ENCODE results near the gene RPL38. TPM values are rescaled to one million over a fixed set of nuclear protein-coding genes. Genes with fewer than 3 reads are reported as not detected.

Gene RPL38
- total and polyA plus RNA-seq, 2 of the 4 experiments (the other 2 are of a cell fraction) = 111 to 527 TPM

DNA sequence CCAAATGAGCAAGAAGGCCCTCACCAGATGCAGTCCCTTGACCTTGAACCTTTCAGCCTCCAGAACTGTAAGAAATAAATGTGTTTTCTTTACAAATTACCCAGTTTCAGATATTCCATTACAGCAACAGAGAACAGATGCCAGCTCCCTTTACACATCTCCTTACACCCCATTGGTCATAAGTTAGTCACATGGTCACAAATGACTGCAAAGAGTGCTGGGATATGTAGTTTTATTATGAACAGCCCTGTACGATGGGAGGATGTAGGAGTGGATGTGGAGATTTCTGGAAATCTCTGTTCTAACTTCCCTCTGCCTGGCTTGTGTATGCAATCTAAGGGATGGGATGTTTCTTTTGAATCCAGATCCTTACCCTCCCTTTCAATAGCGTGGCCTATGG is 13.3 kb upstream of the RPL38 start:
- H2AFZ ChIP-seq (replicated peaks; ENCODE audit: low read length, poor library complexity) = no peak overlapping the region
- WGBS, 2 experiments (ENCODE audit: extremely low coverage in 2 of 2, insufficient read length in 1 of 2) = no CpG with 5 or more reads among the region's 2 CpGs
- H4K8ac ChIP-seq (ENCODE audit: low read depth in 2 of 2, low read length in 2 of 2) = no peak overlapping the region
- no peak overlapping the region for H3K4me2 ChIP-seq (ENCODE audit: low read depth, low read length)
- no peaks in the 10 kb centered on the region for H3K79me1 ChIP-seq (ENCODE audit: low read depth in 1 of 2, low read length in 2 of 2)
- no peak overlapping the region for H2BK20ac ChIP-seq (ENCODE audit: low read depth, low read length)
- H2BK120ac ChIP-seq (ENCODE audit: low read depth, low read length) = no peak overlapping the region
- H3K23ac ChIP-seq (ENCODE audit: low read depth, low read length) = no peak overlapping the region
- TF ChIP-seq POLR2A (IDR thresholded peaks at IDR 0.05; ENCODE audit: low read depth, low read length) (no peak), FOS (IDR thresholded peaks at IDR 0.05; ENCODE audit: low read depth, low read length) (no peak)
- TF ChIP-seq, protein P1, sequence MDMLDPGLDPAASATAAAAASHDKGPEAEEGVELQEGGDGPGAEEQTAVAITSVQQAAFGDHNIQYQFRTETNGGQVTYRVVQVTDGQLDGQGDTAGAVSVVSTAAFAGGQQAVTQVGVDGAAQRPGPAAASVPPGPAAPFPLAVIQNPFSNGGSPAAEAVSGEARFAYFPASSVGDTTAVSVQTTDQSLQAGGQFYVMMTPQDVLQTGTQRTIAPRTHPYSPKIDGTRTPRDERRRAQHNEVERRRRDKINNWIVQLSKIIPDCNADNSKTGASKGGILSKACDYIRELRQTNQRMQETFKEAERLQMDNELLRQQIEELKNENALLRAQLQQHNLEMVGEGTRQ (IDR thresholded peaks at IDR 0.05; ENCODE audit: low read depth, low read length) = peak; percentile 82; the same call in 1 of the 2 replicates
- peaks cover 6% of the 10 kb centered on the region; the same call in 1 of the 2 replicates for H3K27me3 ChIP-seq (ENCODE audit: control insufficient read depth, insufficient read depth, low read length)
- H3K56ac ChIP-seq (ENCODE audit: extremely low read depth, insufficient read depth, low read length) = no peak overlapping the region
- DNase-seq (peak; percentile 61), ATAC-seq (ENCODE audit: low read depth) (peak; percentile 68)
- intact Hi-C loops (cut with micrococcal nuclease) = no loop called here
- H3K9ac ChIP-seq (ENCODE audit: low read depth, low read length) = no peak overlapping the region
- no peaks in the 10 kb centered on the region for H4K20me1 ChIP-seq (ENCODE audit: insufficient read depth, low read length)
- H3K14ac ChIP-seq (replicated peaks; ENCODE audit: low read depth, low read length) = no peak overlapping the region
- H3K27ac ChIP-seq (ENCODE audit: insufficient read depth, low read length) = no peak overlapping the region
- H3K18ac ChIP-seq (ENCODE audit: low read depth, low read length) = no peak overlapping the region
- in situ Hi-C loops (cut with MboI; ENCODE audit: low sequenced_read_pairs) = loop anchor here (25.0 kb wide), 1 partner anchor 928 kb away; the partner anchor contains the start of gene CPSF4L
- H2BK15ac ChIP-seq (ENCODE audit: low read depth, low read length) = no peak overlapping the region
- H2BK5ac ChIP-seq (ENCODE audit: low read depth, low read length, poor library complexity, severe bottlenecking) = no peak overlapping the region
- H2AK9ac ChIP-seq (replicated peaks; ENCODE audit: low read depth, low read length, poor library complexity) = no peak overlapping the region
- ChIA-PET CTCF (interaction anchor here (1.2 to 1.4 kb wide), 2 partner anchors 9 to 13 kb away, joined by 5 read pairs; partner anchors contain the start of gene RPL38), POLR2A (ENCODE audit: unreplicated experiment) (no interaction called here)
- H3K4ac ChIP-seq (ENCODE audit: low read depth, low read length) = no peak overlapping the region
- H4K91ac ChIP-seq (ENCODE audit: insufficient read depth, low read depth, low read length) = no peak overlapping the region
- dilution Hi-C loops (cut with HindIII; ENCODE audit: low sequenced_read_pairs, unreplicated experiment) = no loop called here
- no peak overlapping the region for H3K4me3 ChIP-seq (ENCODE audit: insufficient read depth, low read depth, low read length)
- no TSS peak for BruUV-seq (replicated peaks)
- H4K5ac ChIP-seq (ENCODE audit: low read depth, low read length) = no peak overlapping the region
- H2AK5ac ChIP-seq (ENCODE audit: low read depth, low read length) = no peak overlapping the region
- H3K9me1 ChIP-seq (ENCODE audit: insufficient read depth, low read length) = no peaks in the 10 kb centered on the region
- no peaks in the 10 kb centered on the region for H3K4me1 ChIP-seq (ENCODE audit: control insufficient read depth, insufficient read depth, low read length)
- no peaks in the 10 kb centered on the region for H3K9me3 ChIP-seq (ENCODE audit: control insufficient read depth, insufficient read depth, low read length)
- no peaks in the 10 kb centered on the region for H3K36me3 ChIP-seq (ENCODE audit: control insufficient read depth, insufficient read depth, low read length)
